GM08714 (cell line): Measurements from ENCODE around the gene CLEC10A.

Experiments
- H3K4me3 ChIP-seq: fragments of 200-500 bp; sonication (Bioruptor generic); 2 replicates; pipeline ENCODE4 v1.5.1; 2014; ENCODE audit warnings: mild to moderate bottlenecking, low read length, inconsistent platforms
- ZNF274 ChIP-seq: IDR thresholded peaks from 2 replicates; pipeline ENCODE4 v1.6.1; 2012; ENCODE audit warnings: mild to moderate bottlenecking, low read depth, low read length

The CLEC10A gene

GRCh38 chr17:7043182-7043496 lies 36.9 kb downstream of the CLEC10A start:
- H3K4me3 ChIP-seq, result peak overlapping the region; percentile 3; the same call in 1 of the 2 replicates
- no peak for TF ChIP-seq ZNF274

GRCh38 chr17:7042501-7043181 lies 37.4 kb downstream of the CLEC10A start:
- H3K4me3 ChIP-seq, result no peak overlapping the region; the same call in 1 of the 2 replicates
- TF ChIP-seq ZNF274, result no peak

GRCh38 chr17:7041607-7042500 lies 38.2 kb downstream of the CLEC10A start:
- no peak for TF ChIP-seq ZNF274
- no peak overlapping the region; the same call in 1 of the 2 replicates for H3K4me3 ChIP-seq

DNA sequence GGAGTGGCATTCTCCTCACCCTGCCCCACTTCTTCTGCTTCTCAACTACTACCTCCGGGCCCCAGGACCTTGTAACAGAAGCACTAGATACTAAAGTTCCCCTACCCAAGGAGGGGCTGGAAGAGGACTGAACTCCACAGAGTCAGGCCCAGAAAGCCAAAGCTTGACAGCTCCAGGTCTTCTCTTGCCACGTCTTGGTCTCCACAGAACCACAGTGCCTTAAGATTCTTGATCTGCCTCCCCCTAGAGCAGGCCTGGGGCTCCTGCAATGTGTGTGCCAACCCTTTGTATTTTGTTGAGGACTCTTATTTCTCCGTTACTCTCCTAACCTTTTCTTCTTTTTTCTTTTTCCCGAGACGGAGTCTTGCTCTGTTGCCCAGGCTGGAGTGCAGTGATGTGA lies 40.2 kb downstream of the CLEC10A start:
- no peak for TF ChIP-seq ZNF274
- no peak overlapping the region for H3K4me3 ChIP-seq

- TF ChIP-seq ZNF274, result no peak
- no peak overlapping the region for H3K4me3 ChIP-seq
Measured at GRCh38 chr17:7038025-7038862, 41.8 kb downstream of the CLEC10A start.

DNA sequence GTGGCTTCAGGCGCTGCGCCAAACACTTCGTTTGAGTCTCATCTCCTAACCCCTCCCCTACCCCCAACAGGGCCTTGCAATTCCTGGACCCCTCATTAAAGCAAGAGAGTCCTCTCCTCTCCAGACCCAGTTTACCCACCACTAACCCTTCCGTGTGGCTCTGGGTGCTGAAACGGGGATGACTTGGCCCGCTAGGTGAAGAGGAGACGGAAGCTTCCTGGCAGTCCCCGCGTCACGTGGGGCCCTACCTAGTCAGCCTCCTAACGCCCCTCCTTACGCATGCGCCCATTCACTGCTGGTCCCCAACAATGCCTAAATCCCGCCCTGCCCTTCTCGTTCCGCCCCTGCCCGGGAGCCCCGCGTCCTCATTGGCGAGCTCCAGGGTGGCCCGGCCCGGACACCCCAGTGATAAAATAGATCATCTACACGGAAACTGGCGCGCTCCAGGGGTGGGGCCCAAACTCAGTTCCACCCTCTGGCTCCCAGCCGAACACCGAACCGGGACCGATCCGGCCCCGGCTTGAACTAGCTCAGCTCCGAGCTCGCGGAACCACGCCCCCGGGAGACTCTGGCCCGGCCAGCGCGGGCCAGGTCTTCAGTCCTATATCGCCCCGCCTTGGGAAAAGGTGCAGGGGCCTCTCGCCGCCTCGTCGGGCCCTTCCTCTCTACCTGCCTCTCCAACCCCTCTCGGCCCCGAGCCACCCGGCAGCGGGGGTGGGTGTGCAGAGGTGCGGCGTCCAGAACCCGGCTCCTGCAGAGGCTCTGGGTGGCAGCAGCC lies 44.3 kb downstream of the CLEC10A start, which contains the start of gene SLC16A13:
SLC16A13 (plus strand) TSS at position 425 of the 778 bp plus-strand sequence. CDS start 368 bp downstream, outside the sequence.
- no peak for TF ChIP-seq ZNF274
- H3K4me3 ChIP-seq, result peak within 1 kb of the TSS; percentile 81

GRCh38 chr17:7034955-7035590 lies 45.0 kb downstream of the CLEC10A start:
- TF ChIP-seq ZNF274, result no peak
- peak overlapping the region; percentile 81 for H3K4me3 ChIP-seq

DNA sequence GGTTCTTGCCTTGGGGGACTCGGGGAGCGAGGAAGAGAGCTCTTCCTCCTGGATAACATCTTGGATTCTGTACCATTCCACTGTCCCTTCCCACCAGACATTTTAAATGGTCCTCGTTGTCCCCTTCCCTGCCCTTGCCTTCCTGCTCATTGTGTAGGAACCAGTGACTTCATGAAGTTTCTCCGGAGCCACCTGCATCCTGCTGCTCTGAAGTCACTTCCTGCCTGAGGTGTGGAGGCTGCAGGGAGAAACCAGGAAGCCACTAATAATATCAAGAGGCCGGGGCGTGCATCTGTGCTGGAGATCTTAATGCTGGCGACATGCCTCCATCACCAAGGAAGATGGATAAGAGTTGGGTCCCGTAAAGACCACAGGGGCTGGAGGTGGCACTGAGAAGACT lies 50.4 kb downstream of the CLEC10A start:
- TF ChIP-seq ZNF274, result no peak
- H3K4me3 ChIP-seq, result no peak overlapping the region; the same call in 1 of the 2 replicates

DNA sequence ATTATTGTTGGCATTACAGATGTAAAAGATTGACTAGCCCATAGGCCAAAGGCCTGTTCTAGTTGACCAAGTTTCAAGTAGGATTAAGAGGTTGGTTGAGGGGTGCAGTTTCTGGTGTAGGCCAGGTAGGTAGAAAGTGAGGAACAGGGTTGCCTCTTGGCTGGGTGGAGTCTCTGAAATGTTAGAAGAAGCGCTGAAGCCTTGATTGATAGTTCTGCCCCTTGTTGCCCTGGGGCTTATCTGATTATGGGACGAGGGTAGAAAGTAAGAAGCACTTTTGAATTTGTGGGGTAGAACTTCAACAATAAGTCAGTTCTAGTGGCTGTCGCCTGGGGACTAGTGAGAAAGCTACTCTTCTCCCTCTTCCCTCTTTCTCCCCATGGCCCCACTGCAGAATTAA lies 51.0 kb downstream of the CLEC10A start:
- no peak for TF ChIP-seq ZNF274
- H3K4me3 ChIP-seq, result no peak overlapping the region

DNA sequence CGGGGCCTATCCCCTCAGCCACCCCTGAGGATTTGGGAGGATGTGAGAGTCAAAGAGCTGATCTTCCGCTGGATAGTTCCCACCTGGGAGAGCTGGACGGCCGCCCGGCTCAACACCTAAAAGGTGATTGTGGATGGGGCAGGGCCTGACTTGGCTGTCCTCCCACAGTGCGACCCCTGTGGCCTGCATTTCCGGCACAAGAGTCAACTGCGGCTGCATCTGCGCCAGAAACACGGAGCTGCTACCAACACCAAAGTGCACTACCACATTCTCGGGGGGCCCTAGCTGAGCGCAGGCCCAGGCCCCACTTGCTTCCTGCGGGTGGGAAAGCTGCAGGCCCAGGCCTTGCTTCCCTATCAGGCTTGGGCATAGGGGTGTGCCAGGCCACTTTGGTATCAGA lies 52.7 kb downstream of the CLEC10A start:
- TF ChIP-seq ZNF274, result no peak

DNA sequence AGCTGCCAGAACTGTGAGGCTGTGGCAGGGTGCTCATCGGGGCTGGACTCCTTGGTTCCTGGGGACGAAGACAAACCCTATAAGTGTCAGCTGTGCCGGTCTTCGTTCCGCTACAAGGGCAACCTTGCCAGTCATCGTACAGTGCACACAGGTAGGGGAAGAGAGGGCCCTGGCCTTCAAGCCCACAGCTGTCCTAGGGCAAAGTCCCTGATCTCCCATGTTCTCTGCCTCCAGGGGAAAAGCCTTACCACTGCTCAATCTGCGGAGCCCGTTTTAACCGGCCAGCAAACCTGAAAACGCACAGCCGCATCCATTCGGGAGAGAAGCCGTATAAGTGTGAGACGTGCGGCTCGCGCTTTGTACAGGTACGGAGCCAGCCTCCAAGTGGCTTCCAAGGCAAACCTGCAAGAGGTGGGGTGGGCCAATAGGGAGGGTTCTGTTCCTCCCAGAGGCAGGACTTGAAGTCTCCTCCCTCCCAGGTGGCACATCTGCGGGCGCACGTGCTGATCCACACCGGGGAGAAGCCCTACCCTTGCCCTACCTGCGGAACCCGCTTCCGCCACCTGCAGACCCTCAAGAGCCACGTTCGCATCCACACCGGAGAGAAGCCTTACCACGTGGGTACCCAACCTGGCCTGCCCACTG lies 53.5 kb downstream of the CLEC10A start:
- no peak for TF ChIP-seq ZNF274
- no peak overlapping the region for H3K4me3 ChIP-seq

More for the DNA sequence above, 52.7 kb downstream of the CLEC10A start:
- no peak overlapping the region for H3K4me3 ChIP-seq

- no peak for TF ChIP-seq ZNF274
- no peak overlapping the region for H3K4me3 ChIP-seq
Measured at GRCh38 chr17:7025245-7025644, 54.8 kb downstream of the CLEC10A start.
